GM12878 (cell line): ENCODE data around the gene STX8.

ENCODE experiments used
- CREM ChIP-seq: IDR thresholded peaks from 2 replicates; pipeline ENCODE4 v1.6.1; 2014; ENCODE audit warnings: antibody characterized with exemption, low read depth
- CTCF ChIP-seq, 3 experiments: IDR thresholded peaks in 2 of 3; conservative IDR thresholded peaks in 1 of 3; 2 replicates each; pipeline ENCODE4 v1.5.1; 2011; ENCODE audit warnings: low read depth in 3 of 3, low read length in 3 of 3, mild to moderate bottlenecking in 3 of 3, control low read depth in 2 of 3, moderate library complexity in 2 of 3, inconsistent platforms in 1 of 3, mixed read lengths in 1 of 3; ENCODE audit not compliant: control insufficient read depth in 2 of 3, insufficient read depth in 1 of 3; ENCODE audit errors: extremely low read depth in 1 of 3
- MXI1 ChIP-seq: fragments of 150-350 bp; IDR thresholded peaks from 2 replicates; pipeline ENCODE4 v1.6.1; 2011; ENCODE audit warnings: low read depth, mild to moderate bottlenecking, inconsistent platforms, low read length, improper control_type of control experiment
- POLR2A ChIP-seq: IDR thresholded peaks from 2 replicates; pipeline ENCODE4 v1.6.1; 2011; ENCODE audit warnings: low read depth, mild to moderate bottlenecking, low read length
- ZBTB4 ChIP-seq: fragments of 450-650 bp; formaldehyde crosslinking; IDR thresholded peaks from 2 replicates; pipeline ENCODE4 v1.4.0; 2022; ENCODE audit warnings: mild to moderate bottlenecking, moderate library complexity

- TF ChIP-seq CTCF (IDR thresholded peaks at IDR 0.05 in 2 of 3, conservative IDR thresholded peaks at IDR 0.05 in 1 of 3; ENCODE audit: control insufficient read depth in 2 of 3, extremely low read depth in 1 of 3, insufficient read depth in 1 of 3, low read depth in 3 of 3, low read length in 3 of 3) = no peak
- TF ChIP-seq MXI1 = no peak
- TF ChIP-seq ZBTB4 (CRISPR knock-in tag) = no peak
- no peak for TF ChIP-seq POLR2A
- no peak for TF ChIP-seq CREM
These were observed 275.9 kb downstream of the STX8 start for GRCh38 chr17:9299695-9300094.
